K562 (cell line): ENCODE data around the gene ZFAND3. TPM values are rescaled to one million over a fixed set of nuclear protein-coding genes. Genes with fewer than 3 reads are reported as not detected.

Source experiments
- ATAC-seq: fragments of 200-7000 bp; cut with Tn5 transposase; 3 replicates; pipeline ENCODE4 v1.9.1; 2020; ENCODE audit warnings: moderate library complexity
- BruUV-seq: library from RNA; stranded (reverse); fragments of 400-500 nt; replicated peaks from 2 replicates; lab custom pipeline; 2021; lab: Mats Ljungman, UMichigan
- CTCF ChIA-PET: fragments of 300-600 bp; formaldehyde crosslinking; extraction: SDS; loops from one replicate; lab custom pipeline; 2021; ENCODE audit warnings: low intra/inter-chr PET ratio; lab: Yijun Ruan, JAX
- POLR2A ChIA-PET: fragments of 300-600, 350-650 bp; sonication (Branson Sonifier 250); formaldehyde crosslinking; extraction: SDS; loops from one replicate; lab custom pipeline; 2021; ENCODE audit warnings: antibody characterized with exemption, inconsistent platforms; lab: Yijun Ruan, JAX
- DNase-seq, 4 experiments: peaks; one replicate each; pipeline versions ENCODE4 v3.0.0 to v3.0.0-alpha.2; 2011 to 2018; ENCODE audit warnings: low spot score in 3 of 4, mixed read lengths in 3 of 4; ENCODE audit errors: extremely low read depth in 1 of 4
- FAIRE-seq: peaks from 2 replicates; lab custom pipeline; 2011; peaks lifted over from hg19 to GRCh38; lab: Jason Lieb, UNC
- H2AFZ ChIP-seq: 2 replicates; pipeline ENCODE4 v1.6.0; 2011; ENCODE audit warnings: low read depth, low read length, control low read depth, inconsistent platforms
- H3K27ac ChIP-seq: fragments of 200-600 bp; 3 replicates; pipeline ENCODE4 v1.8.0; 2011; ENCODE audit warnings: low read depth, mild to moderate bottlenecking, control low read depth, inconsistent platforms, low read length, moderate library complexity, mixed read lengths; ENCODE audit errors: extremely low read depth
- H3K27me3 ChIP-seq, 2 experiments: fragments of 300-600 bp in 1 of 2; 2 replicates in 1 of 2; 3 replicates in 1 of 2; pipeline versions ENCODE4 v1.6.0 to v1.8.0; 2011; ENCODE audit warnings: inconsistent platforms in 2 of 2, low read length in 2 of 2, mild to moderate bottlenecking in 1 of 2, mixed read lengths in 1 of 2, moderate library complexity in 1 of 2; ENCODE audit not compliant: control insufficient read depth in 2 of 2, insufficient read depth in 2 of 2
- H3K36me3 ChIP-seq: fragments of 300-600 bp; 3 replicates; pipeline ENCODE4 v1.8.0; 2011; ENCODE audit warnings: mild to moderate bottlenecking, low read length, inconsistent platforms; ENCODE audit not compliant: control insufficient read depth, insufficient read depth
- H3K4me1 ChIP-seq, 2 experiments: fragments of 200-600 bp in 1 of 2; replicated peaks in 1 of 2; 2 replicates in 1 of 2; 3 replicates in 1 of 2; pipeline versions ENCODE4 v1.5.1 to v1.8.0; 2011; ENCODE audit warnings: inconsistent platforms in 2 of 2, low read length in 2 of 2, mild to moderate bottlenecking in 1 of 2, mixed read lengths in 1 of 2, moderate library complexity in 1 of 2; ENCODE audit not compliant: control insufficient read depth in 2 of 2, insufficient read depth in 2 of 2
- H3K4me2 ChIP-seq: 2 replicates; pipeline ENCODE4 v1.6.1; 2011; ENCODE audit warnings: low read length, control low read depth, inconsistent platforms, mixed read lengths; ENCODE audit not compliant: insufficient read depth
- H3K4me3 ChIP-seq: fragments of 200-600 bp; sonication (generic), shearing (Covaris generic); 2 replicates; pipeline ENCODE4 v1.5.1; 2016; ENCODE audit warnings: control low read depth, inconsistent platforms
- H3K79me2 ChIP-seq: fragments of 200-600 bp; 3 replicates; pipeline ENCODE4 v1.8.0; 2011; ENCODE audit warnings: low read length, inconsistent platforms; ENCODE audit not compliant: control insufficient read depth, insufficient read depth
- H3K9ac ChIP-seq, 2 experiments: 2 replicates each; pipeline versions ENCODE4 v1.6.0 to v1.6.1; 2011; ENCODE audit warnings: low read depth in 2 of 2, low read length in 2 of 2, control low read depth in 1 of 2, inconsistent platforms in 1 of 2, mild to moderate bottlenecking in 1 of 2, mixed read lengths in 1 of 2; ENCODE audit not compliant: insufficient read depth in 1 of 2
- H3K9me1 ChIP-seq: one replicate; pipeline ENCODE4 v1.6.0; 2011; ENCODE audit warnings: inconsistent platforms, mild to moderate bottlenecking, low read length, moderate library complexity; ENCODE audit not compliant: control insufficient read depth, insufficient read depth
- H3K9me3 ChIP-seq: replicated peaks from 2 replicates; pipeline ENCODE4 v1.5.1; 2011; ENCODE audit warnings: low read depth, low read length, inconsistent platforms; ENCODE audit not compliant: control insufficient read depth, insufficient read depth
- H4K20me1 ChIP-seq: replicated peaks from 2 replicates; pipeline ENCODE4 v1.6.1; 2011; ENCODE audit warnings: low read length, inconsistent platforms, mixed read lengths; ENCODE audit not compliant: control insufficient read depth, insufficient read depth
- BRD9 ChIP-seq: fragments of 450-650 bp; IDR thresholded peaks from 2 replicates; pipeline ENCODE4 v1.6.1; 2018; ENCODE audit warnings: low read depth; ENCODE audit not compliant: partially characterized antibody
- MECOM ChIP-seq: fragments of 250-450 bp; sonication (Bioruptor Pico); IDR thresholded peaks from 2 replicates; pipeline ENCODE4 v1.8.0; 2022; ENCODE audit warnings: inconsistent platforms
- NR0B1 ChIP-seq: fragments of 450-650 bp; IDR thresholded peaks from one replicate; pipeline ENCODE4 v1.6.1; 2018; ENCODE audit warnings: mild to moderate bottlenecking, moderate library complexity; ENCODE audit not compliant: partially characterized antibody
- RFX5 ChIP-seq: IDR thresholded peaks from 2 replicates; pipeline ENCODE4 v1.6.1; 2011; ENCODE audit warnings: low read depth, mild to moderate bottlenecking, improper control_type of control experiment, low read length
- SMC3 ChIP-seq: conservative IDR thresholded peaks from 2 replicates; pipeline ENCODE4 v1.6.1; 2011; ENCODE audit warnings: low read depth, low read length, improper control_type of control experiment; ENCODE audit not compliant: insufficient read depth
- SPI1 ChIP-seq: IDR thresholded peaks from 2 replicates; pipeline ENCODE4 v1.6.1; 2011; ENCODE audit warnings: low read depth, low read length, control low read depth, borderline replicate concordance
- TRIM28 ChIP-seq: fragments of 450-650 bp; IDR thresholded peaks from 2 replicates; pipeline ENCODE4 v1.6.1; 2017
- ZNF12 ChIP-seq: sonication (generic); formaldehyde crosslinking; IDR thresholded peaks from 2 replicates; pipeline ENCODE4 v1.4.0; 2020; ENCODE audit warnings: mild to moderate bottlenecking, missing genetic modification reagents
- ZNF274 ChIP-seq: IDR thresholded peaks from 2 replicates; pipeline ENCODE4 v1.6.1; 2011; ENCODE audit warnings: low read depth, mild to moderate bottlenecking, low read length, moderate library complexity, borderline replicate concordance
- WGBS: fragments of 100-300 bp; shearing (Covaris generic); methylation state at CpG from one replicate; pipeline ENCODE4 v1.1.6; 2016; ENCODE audit warnings: low coverage, mixed read lengths; ENCODE audit not compliant: insufficient coverage; ENCODE audit errors: missing lambda C conversion rate; 5-methylcytosine and 5-hydroxymethylcytosine counted together
- in situ Hi-C: fragments of 300-500 bp; cut with MboI; formaldehyde crosslinking; loops from 4 replicates; pipeline ENCODE4 v1.15.0; 2018; ENCODE audit warnings: inconsistent platforms, mixed read lengths
- intact Hi-C: fragments of 100-400 bp; cut with micrococcal nuclease; formaldehyde crosslinking; loops from 2 replicates; pipeline ENCODE4 v1.14.2; 2022
- polyA plus RNA-seq, 8 experiments: library from polyadenylated mRNA; depleted of rRNA in 4 of 8; stranded (reverse) in 5 of 8; unstranded in 3 of 8; fragments of >200 nt; fragmentation: Nextera tagmentation in 2 of 8; fragmentation: Illumina TruSeq in 1 of 8; extraction: Ambion mirVana in 2 of 8; extraction: Trizol in 1 of 8; gene quantifications; 2 replicates each; pipeline versions ENCODE4 v1.2.1 to v1.2.3, GENCODE V29; 2011 to 2014; ENCODE audit warnings: inconsistent platforms in 1 of 8, missing spikeins in 1 of 8
- total RNA-seq, 7 experiments: library from RNA; depleted of rRNA in 6 of 7; stranded (reverse); fragments of >200 nt in 6 of 7; fragmentation: Illumina TruSeq in 2 of 7; extraction: Trizol in 2 of 7; gene quantifications; 2 replicates each; pipeline versions ENCODE4 v1.2.1 to v1.2.3, GENCODE V29; 2011 to 2021; ENCODE audit warnings: low replicate concordance in 1 of 7

Gene ZFAND3
- total and polyA plus RNA-seq, 9 of the 15 experiments (the other 6 are each of a cell fraction or from before 2014, with no cell fraction given) = 0.81 to 26.6 (median 11.8) TPM

DNA sequence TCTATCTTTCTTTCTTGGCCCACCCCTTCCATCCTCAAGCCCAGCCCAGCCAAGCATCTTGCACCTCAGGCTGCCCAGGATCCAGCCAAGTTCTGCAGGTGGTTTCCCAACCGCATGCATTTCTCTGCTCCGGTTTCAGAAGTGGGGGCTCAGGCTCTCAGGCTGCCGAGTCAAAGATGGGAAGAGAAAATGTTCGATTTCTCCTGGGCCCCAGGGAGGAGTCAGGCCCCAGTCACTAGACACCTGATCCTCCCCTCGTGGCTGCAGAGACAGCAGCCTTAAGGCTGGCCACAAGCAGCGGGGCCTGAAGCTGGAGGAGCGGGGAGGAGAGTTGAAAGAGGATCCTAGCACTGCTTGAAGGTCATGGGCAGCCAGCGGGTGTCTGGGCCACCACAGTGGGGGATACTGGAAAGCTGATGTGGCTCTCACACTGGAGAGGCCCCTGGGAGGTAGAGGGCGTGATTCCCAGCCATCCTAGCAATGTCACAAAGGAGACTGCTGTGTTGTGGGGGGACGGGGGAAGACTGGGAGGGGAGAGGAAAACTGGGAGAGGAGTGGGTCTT lies 42.2 kb upstream of the ZFAND3 start (continued):
- TF ChIP-seq NR0B1 = no peak
- TF ChIP-seq ZNF12 (CRISPR knock-in tag) = no peak
- TF ChIP-seq SMC3 = no peak
- no peak for TF ChIP-seq RFX5
- TF ChIP-seq BRD9 = no peak
- TF ChIP-seq ZNF274 = no peak
- TF ChIP-seq, all 486 proteins: peak for 0

DNA sequence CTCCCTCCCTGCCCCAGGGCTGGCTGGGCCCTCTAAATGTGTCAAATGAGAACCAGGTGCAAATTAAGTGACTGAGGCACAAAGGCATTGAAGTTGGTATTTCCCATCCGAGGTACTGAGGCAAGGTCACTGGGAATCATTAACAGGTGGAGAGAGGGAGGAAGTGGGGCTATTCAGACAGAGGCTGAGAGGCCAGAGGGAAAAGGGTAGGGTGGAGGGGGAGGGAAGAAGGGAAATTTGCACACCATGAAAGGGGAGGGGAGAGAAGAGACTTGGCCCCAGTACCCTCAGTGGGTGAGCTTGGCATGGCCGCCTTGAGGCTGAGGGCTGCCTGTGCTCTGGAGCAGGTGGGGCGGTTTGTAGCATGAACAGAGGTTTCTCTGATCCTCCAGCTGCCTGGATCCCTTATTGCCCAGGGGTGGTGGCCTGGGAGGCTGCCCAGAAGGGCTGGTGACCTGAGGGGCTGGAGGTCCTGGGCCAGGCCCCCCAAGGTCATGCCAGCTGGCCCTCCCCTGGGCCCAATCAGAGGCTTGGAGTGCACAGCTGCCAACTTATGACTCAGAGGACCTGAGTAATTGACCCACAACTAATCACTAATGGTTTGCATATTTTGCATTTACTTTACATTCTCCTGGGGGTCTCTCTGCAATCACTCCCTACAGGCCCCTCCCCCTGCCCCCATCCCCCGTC lies 40.3 kb upstream of the ZFAND3 start:
- no peak overlapping the region; a peak in 1 of 4 replicates for H3K9ac ChIP-seq
- intact Hi-C loops = no loop called here
- no TSS peak for BruUV-seq
- ChIA-PET CTCF (no interaction called here), POLR2A (interaction anchor here (0.6 to 2.2 kb wide), 5 partner anchors 10 to 905 kb away, joined by 3 to 7 read pairs (median 4); no protein-coding TSS in a partner anchor)
- WGBS = 0% methylated on average over 4 of the region's 4 CpGs
- peaks cover 4 to 9% of the 10 kb centered on the region in 2 experiments; a peak in 1 of 5 replicates for H3K4me1 ChIP-seq
- TF ChIP-seq TRIM28 (no peak), SPI1 (peak; percentile 30; the same call in 1 of the 2 replicates), MECOM (CRISPR knock-in tag) (no peak)
- H3K79me2 ChIP-seq = no peaks in the 10 kb centered on the region
- ATAC-seq = no peak
- H4K20me1 ChIP-seq = no peaks in the 10 kb centered on the region; the same call in 1 of the 2 replicates
- no peak overlapping the region for H3K27ac ChIP-seq
- no peaks in the 10 kb centered on the region for H3K9me1 ChIP-seq
- no peak for DNase-seq
- H2AFZ ChIP-seq = no peak overlapping the region
- in situ Hi-C loops = no loop called here
- FAIRE-seq = no peak
- no peak overlapping the region for H3K4me2 ChIP-seq
- no peaks in the 10 kb centered on the region; the same call in 1 of the 2 replicates for H3K9me3 ChIP-seq
- H3K4me3 ChIP-seq = no peak overlapping the region
- no peaks in the 10 kb centered on the region for H3K36me3 ChIP-seq
- H3K27me3 ChIP-seq = peaks cover 34 to 74% of the 10 kb centered on the region in 2 experiments
